ENCODE data around the gene BMP7.

- TF ChIP-seq CTCF (conservative IDR thresholded peaks at IDR 0.05): no peak
- TF ChIP-seq EZH2 (IDR thresholded peaks at IDR 0.05; ENCODE audit: low read depth): no peak
These were observed 46.8 kb upstream of the BMP7 start for GRCh38 chr20:57313230-57313629.
